ENCODE results near the gene SPIB.
"Not testable (repeated sequence)": the region's sequence is repeated elsewhere in the genome, so short reads cannot be mapped to it uniquely, and the experiment has no call there.

The SPIB gene

DNA sequence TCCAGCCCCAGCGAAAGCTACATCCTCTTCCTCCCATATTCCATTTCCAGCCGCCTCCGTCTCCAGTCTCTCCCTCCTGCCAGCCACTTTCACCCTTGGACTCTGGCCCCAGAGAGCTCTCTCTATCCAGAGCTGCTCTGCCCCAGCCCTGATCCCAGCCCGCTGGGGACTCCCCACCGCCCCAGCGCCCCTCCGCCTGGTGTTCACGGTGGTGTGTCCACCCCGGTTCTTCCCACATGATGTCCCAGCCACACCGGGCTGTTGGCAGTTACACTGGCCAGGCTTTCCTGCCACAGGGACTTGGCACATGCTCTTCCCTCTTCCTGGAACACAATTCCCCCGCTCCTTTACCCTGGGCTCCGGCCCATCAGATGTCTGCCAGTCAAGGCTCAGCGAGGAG is 46.3 kb downstream of the SPIB start:
- DNase-seq (ENCODE audit: insufficient read length, low spot score): no peak
- FAIRE-seq: no peak

DNA sequence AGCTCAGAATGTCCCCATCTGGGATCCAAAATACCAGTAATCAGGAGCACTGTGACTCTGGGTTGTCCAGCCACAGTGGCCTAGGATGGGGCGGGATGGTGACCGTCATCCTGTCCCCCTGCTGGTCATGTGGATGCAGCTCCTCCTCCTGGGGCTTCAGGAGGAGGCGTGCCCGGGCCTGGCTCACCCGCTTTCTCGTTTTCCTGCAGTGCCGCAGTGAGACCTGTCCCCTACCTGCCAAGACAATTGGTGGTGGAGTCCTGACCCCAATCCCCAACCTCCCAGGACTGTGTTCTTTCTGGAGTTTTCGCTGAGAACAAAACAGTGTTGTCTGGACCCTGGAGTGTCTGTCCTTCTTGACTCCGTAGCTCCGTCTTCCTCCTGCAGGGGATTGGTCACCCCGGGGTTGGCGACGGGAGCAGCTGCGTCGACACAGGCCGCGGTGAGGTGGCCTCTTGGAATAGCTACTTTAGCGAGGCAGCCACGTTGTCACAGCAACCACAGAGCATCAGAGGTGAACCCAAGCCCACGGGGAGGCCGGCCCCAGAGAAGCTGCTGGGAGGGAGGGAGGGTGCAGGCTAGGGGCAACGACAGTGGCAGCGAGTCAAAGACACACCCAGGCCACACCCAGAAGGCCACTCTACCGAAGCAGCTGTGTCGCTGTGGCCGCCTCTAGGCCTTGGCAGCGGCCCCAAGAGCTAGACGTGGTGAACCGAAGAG is 47.4 kb downstream of the SPIB start:
- DNase-seq (ENCODE audit: insufficient read length, low spot score): no peak
- no peak for FAIRE-seq

DNA sequence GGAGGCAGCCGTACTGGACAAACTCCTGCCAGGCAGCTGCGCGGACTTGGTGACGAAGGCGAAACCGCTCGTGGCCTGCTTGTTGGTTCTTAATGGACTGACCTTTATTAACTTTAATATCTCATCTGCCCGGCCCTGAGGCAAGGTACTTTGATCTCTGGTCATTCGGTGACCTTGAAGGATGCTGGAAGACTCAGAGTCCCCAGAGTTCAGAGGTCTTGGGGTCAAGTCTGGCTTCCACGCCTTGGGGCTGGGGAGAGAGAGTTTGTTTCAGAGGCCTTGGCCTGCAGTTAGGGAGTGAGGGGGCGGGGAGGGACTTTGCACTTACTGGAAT is 47.9 kb downstream of the SPIB start:
- FAIRE-seq: no peak
- DNase-seq (ENCODE audit: insufficient read length, low spot score): no peak

GRCh38 chr19:50467566-50467965 is 48.8 kb downstream of the SPIB start:
- FAIRE-seq: no peak
- DNase-seq (ENCODE audit: insufficient read length, low spot score): no peak

DNA sequence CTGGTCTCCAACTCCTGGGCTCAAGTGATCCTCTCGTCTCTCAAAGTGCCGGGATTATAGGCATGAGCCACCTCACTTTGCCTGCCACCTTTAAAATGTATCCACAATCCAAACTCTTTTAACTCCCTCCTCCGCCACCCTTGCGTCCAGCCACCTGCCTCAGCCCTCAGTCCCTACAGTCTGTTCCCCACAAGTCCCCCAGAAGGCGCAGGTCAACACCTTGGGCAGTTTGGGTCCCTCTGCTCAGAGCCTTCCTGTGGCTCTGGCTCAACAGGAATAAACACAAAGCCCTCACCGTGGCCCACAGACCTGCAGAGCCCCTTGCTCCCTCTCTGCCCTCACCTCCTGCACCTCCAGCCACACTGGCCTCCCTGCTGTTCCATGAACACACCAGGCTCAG is 50.1 kb downstream of the SPIB start:
- DNase-seq (ENCODE audit: insufficient read length, low spot score) (no peak), FAIRE-seq (no peak)

DNA sequence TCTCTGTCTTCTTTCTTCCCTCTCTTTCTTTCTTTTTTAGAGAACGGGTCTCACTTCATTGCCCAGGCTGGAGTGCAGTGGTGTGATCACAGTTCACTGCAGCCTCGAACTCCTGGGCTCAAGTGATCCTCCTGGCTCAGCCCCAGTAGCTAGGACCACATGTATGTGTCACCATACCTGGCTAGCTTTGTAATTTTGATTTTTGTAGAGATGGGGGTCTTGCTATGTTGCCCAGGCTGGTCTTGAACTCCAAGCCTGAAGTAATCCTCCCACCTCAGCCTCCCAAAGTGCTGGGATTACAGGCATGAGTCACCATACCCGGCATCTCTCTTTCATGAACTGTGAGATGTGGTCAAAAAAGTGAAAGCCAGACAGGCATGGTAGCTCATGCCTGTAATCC is 54.6 kb downstream of the SPIB start:
- not testable (repeated sequence) for FAIRE-seq

GRCh38 chr19:50475101-50475568 is 56.4 kb downstream of the SPIB start:
- DNase-seq (ENCODE audit: insufficient read length, low spot score) (no peak), FAIRE-seq (no peak)

More for the DNA sequence above, 54.6 kb downstream of the SPIB start:
- DNase-seq (ENCODE audit: insufficient read length, low spot score): not testable (repeated sequence)

GRCh38 chr19:50475736-50476223 is 57.0 kb downstream of the SPIB start:
- FAIRE-seq (no peak), DNase-seq (ENCODE audit: insufficient read length, low spot score) (no peak)

DNA sequence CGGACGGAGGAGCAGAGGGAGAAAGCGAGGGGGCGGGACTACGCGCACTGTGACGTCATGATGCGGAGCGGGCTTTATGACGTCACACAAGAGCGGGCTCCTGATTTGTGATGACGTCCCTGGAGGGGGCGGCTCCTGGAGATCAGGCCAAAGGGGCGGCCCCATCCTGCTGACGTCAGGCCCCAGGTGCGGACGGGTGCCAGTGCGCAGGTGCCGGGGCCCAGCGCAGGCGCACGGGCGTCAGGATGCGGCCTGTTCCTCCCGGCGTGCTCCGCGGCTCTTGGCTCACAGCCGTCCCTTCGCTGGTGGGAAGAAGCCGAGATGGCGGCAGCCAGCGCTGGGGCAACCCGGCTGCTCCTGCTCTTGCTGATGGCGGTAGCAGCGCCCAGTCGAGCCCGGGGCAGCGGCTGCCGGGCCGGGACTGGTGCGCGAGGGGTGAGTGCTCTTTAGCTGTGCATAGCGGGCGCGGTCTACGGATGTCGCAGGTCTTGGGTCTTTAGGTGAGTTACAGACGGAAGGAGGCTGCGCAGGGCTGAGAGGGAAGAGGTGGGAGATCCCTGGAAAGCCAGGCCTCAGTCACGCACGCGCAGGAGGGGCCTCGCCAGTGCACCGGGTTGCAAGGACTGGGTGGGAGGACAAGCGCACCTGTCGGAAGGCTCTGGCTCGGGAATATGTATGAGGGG is 57.6 kb downstream of the SPIB start, which contains the start of the genes EMC10 and GARIN5A:
TSS of gene EMC10 (plus strand) at position 284 of the 683 bp plus-strand sequence. CDS start at position 322, 38 bp downstream.
TSS of gene GARIN5A (minus strand) at position 625 of the 683 bp plus-strand sequence. CDS start at position 165, 460 bp downstream.
- FAIRE-seq: peak; percentile 28
- peak; percentile 98 for DNase-seq (ENCODE audit: insufficient read length, low spot score)

- FAIRE-seq: no peak
These were observed 58.1 kb downstream of the SPIB start for GRCh38 chr19:50476907-50477238.

GRCh38 chr19:50477751-50478515 is 59.2 kb downstream of the SPIB start:
- DNase-seq (ENCODE audit: insufficient read length, low spot score) (no peak), FAIRE-seq (no peak)

More at GRCh38 chr19:50476907-50477238, 58.1 kb downstream of the SPIB start:
- DNase-seq (ENCODE audit: insufficient read length, low spot score): no peak

DNA sequence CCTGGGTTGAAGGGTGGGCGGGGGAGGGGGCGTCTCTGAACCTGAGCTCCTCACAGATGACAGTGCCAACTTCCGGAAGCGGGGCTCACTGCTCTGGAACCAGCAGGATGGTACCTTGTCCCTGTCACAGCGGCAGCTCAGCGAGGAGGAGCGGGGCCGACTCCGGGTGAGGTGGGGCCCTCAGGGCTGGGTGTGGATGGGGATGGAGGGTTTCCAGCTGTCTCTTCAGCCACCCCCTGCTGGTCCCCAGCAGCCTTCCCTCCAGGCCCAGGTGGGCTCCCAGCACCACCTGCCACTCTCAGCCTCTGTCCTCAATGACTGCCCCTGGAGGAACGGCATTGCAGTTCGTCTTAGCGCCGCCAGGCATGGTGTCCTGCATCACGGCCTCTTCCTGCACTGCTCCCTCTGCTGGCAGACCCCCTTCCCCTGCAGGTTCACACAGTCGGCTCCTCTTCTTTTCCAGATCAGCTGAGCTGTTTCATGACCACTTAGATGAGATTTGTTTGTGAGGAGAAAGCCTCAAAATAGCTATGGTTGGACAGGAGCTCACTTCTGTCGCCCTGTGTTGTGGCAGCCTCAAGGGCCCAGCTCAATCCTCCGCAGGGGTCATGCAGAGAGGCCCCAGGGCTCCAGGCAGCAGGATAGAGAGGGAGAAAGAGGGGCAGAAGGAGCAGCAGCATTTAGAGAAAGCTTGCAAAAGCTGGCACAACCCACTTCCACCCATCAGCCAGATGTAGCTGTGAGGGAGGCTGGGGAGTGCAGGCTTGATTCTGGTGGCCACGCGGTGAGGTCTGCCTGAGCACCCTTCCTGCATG is 60.4 kb downstream of the SPIB start:
- FAIRE-seq: no peak
- no peak for DNase-seq (ENCODE audit: insufficient read length, low spot score)

GRCh38 chr19:50479761-50480251 is 61.1 kb downstream of the SPIB start:
- DNase-seq (ENCODE audit: insufficient read length, low spot score): no peak
- FAIRE-seq: no peak

- FAIRE-seq (no peak), DNase-seq (ENCODE audit: insufficient read length, low spot score) (no peak)
These were observed 61.8 kb downstream of the SPIB start for GRCh38 chr19:50480281-50481111.

Data from HTR-8/SVneo (cell line).